Panc1 (cell line): ENCODE data around the gene C13orf46. TPM values are rescaled to one million over a fixed set of nuclear protein-coding genes. Genes with fewer than 3 reads are reported as not detected.

ENCODE experiments used
- ATAC-seq: fragments of 200-7000 bp; cut with Tn5 transposase; 2 replicates; pipeline ENCODE4 v1.9.1; 2020; ENCODE audit warnings: mild to moderate bottlenecking, moderate library complexity
- BruUV-seq: library from RNA; stranded (reverse); fragments of 400-500 nt; replicated peaks from 2 replicates; lab custom pipeline; 2021; lab: Mats Ljungman, UMichigan
- CTCF ChIA-PET: fragments of 300-600 bp; sonication (Branson Sonifier 250); formaldehyde crosslinking; loops from one replicate; lab custom pipeline; 2022; ENCODE audit warnings: antibody characterized with exemption; lab: Charles Lee
- POLR2A ChIA-PET: fragments of 300-600 bp; sonication (Branson Sonifier 250); formaldehyde crosslinking; loops from one replicate; lab custom pipeline; 2022; ENCODE audit warnings: antibody characterized with exemption; lab: Charles Lee
- DNase-seq: peaks from one replicate; pipeline ENCODE4 v3.0.0-alpha.2; 2010; ENCODE audit warnings: low read depth, low spot score
- H3K27ac ChIP-seq: 2 replicates; pipeline ENCODE4 v1.5.1; 2011; ENCODE audit warnings: mild to moderate bottlenecking, low read length, inconsistent platforms
- H3K27me3 ChIP-seq: fragments of 200-500 bp; sonication (Bioruptor generic); 2 replicates; pipeline ENCODE4 v1.6.0; 2014; ENCODE audit warnings: low read length, inconsistent platforms; ENCODE audit not compliant: control insufficient read depth, insufficient read depth
- H3K36me3 ChIP-seq: fragments of 200-500 bp; sonication (Bioruptor generic); 2 replicates; pipeline ENCODE4 v1.5.1; 2014; ENCODE audit warnings: inconsistent platforms, mild to moderate bottlenecking, low read length, moderate library complexity; ENCODE audit not compliant: control insufficient read depth, insufficient read depth
- H3K4me1 ChIP-seq: 2 replicates; pipeline ENCODE4 v1.5.1; 2011; ENCODE audit warnings: inconsistent platforms, mild to moderate bottlenecking, low read length, moderate library complexity; ENCODE audit not compliant: control insufficient read depth, insufficient read depth
- H3K4me3 ChIP-seq, 2 experiments: 2 replicates each; pipeline ENCODE4 v1.5.1; 2011 to 2012; ENCODE audit warnings: low read depth in 2 of 2, low read length in 2 of 2, mild to moderate bottlenecking in 2 of 2, inconsistent platforms in 1 of 2, moderate library complexity in 1 of 2
- H3K9me3 ChIP-seq: fragments of 200-500 bp; sonication (Bioruptor generic); 2 replicates; pipeline ENCODE4 v1.5.1; 2014; ENCODE audit warnings: low read depth, mild to moderate bottlenecking, inconsistent platforms, low read length, moderate library complexity; ENCODE audit not compliant: control insufficient read depth, insufficient read depth
- CTCF ChIP-seq: fragments of 450-650 bp; IDR thresholded peaks from 2 replicates; pipeline ENCODE4 v1.5.1; 2017; ENCODE audit warnings: mild to moderate bottlenecking
- POLR2AphosphoS5 ChIP-seq: IDR thresholded peaks from 2 replicates; pipeline ENCODE4 v1.6.1; 2012; ENCODE audit warnings: mild to moderate bottlenecking, low read depth, low read length, moderate library complexity
- REST ChIP-seq, 2 experiments: IDR thresholded peaks; 2 replicates each; pipeline ENCODE4 v1.6.1; 2011 to 2012; ENCODE audit warnings: low read depth in 2 of 2, control low read depth in 1 of 2, low read length in 1 of 2, mild to moderate bottlenecking in 1 of 2, moderate library complexity in 1 of 2; ENCODE audit not compliant: insufficient read depth in 1 of 2
- SIN3A ChIP-seq: IDR thresholded peaks from 2 replicates; pipeline ENCODE4 v1.6.1; 2012; ENCODE audit warnings: low read depth, mild to moderate bottlenecking, low read length, moderate library complexity, borderline replicate concordance; ENCODE audit not compliant: insufficient read depth
- TCF7L2 ChIP-seq: IDR thresholded peaks from 2 replicates; pipeline ENCODE4 v1.6.1; 2011; ENCODE audit warnings: mild to moderate bottlenecking, low read depth, low read length, inconsistent platforms
- in situ Hi-C: cut with HindIII; loops from 2 replicates; pipeline ENCODE4 v1.10.0; 2016; ENCODE audit warnings: low sequenced_read_pairs, low pct_unique_long_range_greater_than_20kb
- intact Hi-C: fragments of 100-400 bp; cut with micrococcal nuclease; formaldehyde crosslinking; loops from one replicate; pipeline ENCODE4 v1.10.0; 2022; ENCODE audit not compliant: unreplicated experiment
- total RNA-seq: library from RNA; stranded (reverse); gene quantifications from one replicate; pipeline ENCODE4 v1.2.1, GENCODE V29; 2021; ENCODE audit not compliant: unreplicated experiment

Gene C13orf46
- total RNA-seq, 1 experiment from 2014 or later: 2.6 TPM

- TF ChIP-seq TCF7L2 (no peak), REST (IDR thresholded peaks at IDR 0.05; ENCODE audit: insufficient read depth in 1 of 2, low read depth in 2 of 2, low read length in 1 of 2) (no peak), SIN3A (no peak), CTCF (no peak; the same call in 1 of the 2 replicates), POLR2AphosphoS5 (no peak)
- Histone ChIP-seq H3K27ac (no peak overlapping the region), H3K4me1 (no peaks in the 10 kb centered on the region), H3K4me3 (no peak overlapping the region), H3K36me3 (no peaks in the 10 kb centered on the region), H3K27me3 (no peaks in the 10 kb centered on the region), H3K9me3 (no peaks in the 10 kb centered on the region)
- intact Hi-C loops (no loop called here), in situ Hi-C loops (no loop called here)
- ChIA-PET POLR2A (no interaction called here), CTCF (interaction anchor here (0.7 kb wide), 1 partner anchor 209 kb away, joined by 3 read pairs; no protein-coding TSS in a partner anchor)
- ATAC-seq (no peak), DNase-seq (no peak)
- BruUV-seq: no TSS peak
Measured at GRCh38 chr13:114017028-114017630, 43.3 kb upstream of the C13orf46 start.

GRCh38 chr13:114016321-114017027, 42.6 kb upstream of the C13orf46 start:
- in situ Hi-C loops (no loop called here), intact Hi-C loops (no loop called here)
- Histone ChIP-seq H3K4me1 (no peaks in the 10 kb centered on the region), H3K9me3 (no peaks in the 10 kb centered on the region), H3K36me3 (no peaks in the 10 kb centered on the region), H3K27ac (no peak overlapping the region), H3K4me3 (no peak overlapping the region), H3K27me3 (no peaks in the 10 kb centered on the region)
- BruUV-seq: no TSS peak
- ChIA-PET CTCF (no interaction called here), POLR2A (no interaction called here)
- TF ChIP-seq CTCF: no peak
- TF ChIP-seq POLR2AphosphoS5: no peak
- no peak for TF ChIP-seq REST (IDR thresholded peaks at IDR 0.05; ENCODE audit: insufficient read depth in 1 of 2, low read depth in 2 of 2, low read length in 1 of 2)
- no peak for TF ChIP-seq SIN3A
- TF ChIP-seq TCF7L2: no peak
- DNase-seq: no peak
- no peak for ATAC-seq
